H9 (cell line): ENCODE data around the gene ALLC. TPM values are rescaled to one million over a fixed set of nuclear protein-coding genes. Genes with fewer than 3 reads are reported as not detected.

Source experiments
- DNase-seq: peaks from one replicate; pipeline ENCODE4 v3.0.0-alpha.2; 2017
- H2AFZ ChIP-seq: one replicate; pipeline ENCODE4 v1.6.1; 2013; ENCODE audit warnings: mild to moderate bottlenecking, low read length, control low read depth, moderate library complexity
- H2AK5ac ChIP-seq: 2 replicates; pipeline ENCODE4 v1.6.1; 2013; ENCODE audit warnings: low read length, control low read depth, mixed read lengths; ENCODE audit not compliant: insufficient read length
- H2BK120ac ChIP-seq: one replicate; pipeline ENCODE4 v1.6.1; 2013; ENCODE audit warnings: low read depth, mild to moderate bottlenecking, low read length, control low read depth, inconsistent platforms; ENCODE audit not compliant: poor library complexity, severe bottlenecking
- H2BK12ac ChIP-seq: 2 replicates; pipeline ENCODE4 v1.6.1; 2013; ENCODE audit warnings: low read length, control low read depth, mixed read lengths, low read depth; ENCODE audit not compliant: insufficient read length
- H2BK15ac ChIP-seq: 2 replicates; pipeline ENCODE4 v1.6.1; 2013; ENCODE audit warnings: low read depth, low read length, control low read depth
- H2BK20ac ChIP-seq: one replicate; pipeline ENCODE4 v1.6.1; 2013; ENCODE audit warnings: low read depth, mild to moderate bottlenecking, low read length, control low read depth, inconsistent platforms; ENCODE audit not compliant: poor library complexity, severe bottlenecking
- H2BK5ac ChIP-seq: 2 replicates; pipeline ENCODE4 v1.6.1; 2013; ENCODE audit warnings: low read length, control low read depth, mixed read lengths; ENCODE audit not compliant: insufficient read length
- H3K14ac ChIP-seq: 2 replicates; pipeline ENCODE4 v1.6.1; 2013; ENCODE audit warnings: low read length, control low read depth; ENCODE audit not compliant: insufficient read depth
- H3K18ac ChIP-seq: 2 replicates; pipeline ENCODE4 v1.6.1; 2013; ENCODE audit warnings: low read depth, mild to moderate bottlenecking, mixed read lengths, low read length, control low read depth; ENCODE audit not compliant: insufficient read length
- H3K23ac ChIP-seq: 2 replicates; pipeline ENCODE4 v1.6.1; 2013; ENCODE audit warnings: low read length, control low read depth, mixed read lengths, low read depth; ENCODE audit not compliant: insufficient read length
- H3K23me2 ChIP-seq: 2 replicates; pipeline ENCODE4 v1.6.1; 2013; ENCODE audit warnings: low read depth, mild to moderate bottlenecking, mixed read lengths, low read length, control low read depth; ENCODE audit not compliant: insufficient read length, poor library complexity, severe bottlenecking
- H3K27ac ChIP-seq: 2 replicates; pipeline ENCODE4 v1.5.1; 2013; ENCODE audit warnings: low read length, control low read depth, mixed read lengths, low read depth; ENCODE audit not compliant: insufficient read length
- H3K27me3 ChIP-seq: 2 replicates; pipeline ENCODE4 v1.6.1; 2013; ENCODE audit warnings: low read length, control low read depth, inconsistent platforms; ENCODE audit not compliant: insufficient read depth
- H3K4ac ChIP-seq: 2 replicates; pipeline ENCODE4 v1.6.1; 2013; ENCODE audit warnings: low read depth, mild to moderate bottlenecking, control low read depth, inconsistent platforms, low read length, moderate library complexity
- H3K4me1 ChIP-seq: 2 replicates; pipeline ENCODE4 v1.6.1; 2013; ENCODE audit warnings: low read length, control low read depth, inconsistent platforms; ENCODE audit not compliant: insufficient read depth
- H3K4me2 ChIP-seq: 2 replicates; pipeline ENCODE4 v1.6.1; 2013; ENCODE audit warnings: low read length, control low read depth, mixed read lengths; ENCODE audit not compliant: insufficient read length, insufficient read depth
- H3K56ac ChIP-seq: 2 replicates; pipeline ENCODE4 v1.6.1; 2013; ENCODE audit warnings: low read depth, mild to moderate bottlenecking, mixed read lengths, low read length, control low read depth; ENCODE audit not compliant: insufficient read length
- H3K79me1 ChIP-seq: 2 replicates; pipeline ENCODE4 v1.6.1; 2013; ENCODE audit warnings: low read depth, mild to moderate bottlenecking, moderate library complexity, low read length, control low read depth, inconsistent platforms; ENCODE audit not compliant: insufficient read depth, poor library complexity, severe bottlenecking
- H3K79me2 ChIP-seq: 2 replicates; pipeline ENCODE4 v1.6.1; 2013; ENCODE audit warnings: low read length, control low read depth, inconsistent platforms; ENCODE audit not compliant: insufficient read depth
- H3K9ac ChIP-seq: 2 replicates; pipeline ENCODE4 v1.6.1; 2013; ENCODE audit warnings: low read length, control low read depth, mixed read lengths; ENCODE audit not compliant: insufficient read length; ENCODE audit errors: extremely low read depth
- H3K9me3 ChIP-seq: one replicate; pipeline ENCODE4 v1.6.1; 2013; ENCODE audit warnings: low read depth, low read length, inconsistent platforms; ENCODE audit not compliant: control insufficient read depth
- H3T11ph ChIP-seq: one replicate; pipeline ENCODE4 v1.6.1; 2013; ENCODE audit warnings: mild to moderate bottlenecking, low read length, control low read depth, inconsistent platforms
- H4K20me1 ChIP-seq: one replicate; pipeline ENCODE4 v1.6.1; 2013; ENCODE audit not compliant: control insufficient read depth, insufficient read length, insufficient read depth
- H4K5ac ChIP-seq: 2 replicates; pipeline ENCODE4 v1.6.1; 2013; ENCODE audit warnings: low read depth, mild to moderate bottlenecking, mixed read lengths, low read length, control low read depth; ENCODE audit not compliant: insufficient read length
- H4K8ac ChIP-seq: replicated peaks from 2 replicates; pipeline ENCODE4 v1.6.1; 2013; ENCODE audit warnings: low read length, control low read depth, mixed read lengths, low read depth; ENCODE audit not compliant: insufficient read length
- H4K91ac ChIP-seq: 2 replicates; pipeline ENCODE4 v1.6.1; 2013; ENCODE audit warnings: low read depth, mild to moderate bottlenecking, moderate library complexity, mixed read lengths, low read length, control low read depth; ENCODE audit not compliant: insufficient read length
- H3K27ac Mint-ChIP-seq, 3 experiments: 2 replicates in 2 of 3; 3 replicates in 1 of 3; pipeline ENCODE4 v1.8.0; 2020 to 2021; ENCODE audit warnings: mixed read lengths in 3 of 3, mild to moderate bottlenecking in 1 of 3, moderate library complexity in 1 of 3
- H3K27me3 Mint-ChIP-seq: 2 replicates; pipeline ENCODE4 v1.8.0; 2021; ENCODE audit warnings: low read depth, mild to moderate bottlenecking, moderate library complexity, mixed read lengths
- H3K36me3 Mint-ChIP-seq, 3 experiments: 2 replicates in 2 of 3; 3 replicates in 1 of 3; pipeline ENCODE4 v1.8.0; 2020 to 2021; ENCODE audit warnings: low read depth in 3 of 3, mixed read lengths in 3 of 3; ENCODE audit not compliant: insufficient read depth in 1 of 3
- H3K4me1 Mint-ChIP-seq, 2 experiments: 2 replicates each; pipeline ENCODE4 v1.8.0; 2020; ENCODE audit warnings: mixed read lengths in 2 of 2
- H3K4me3 Mint-ChIP-seq, 2 experiments: 2 replicates in 1 of 2; 3 replicates in 1 of 2; pipeline ENCODE4 v1.8.0; 2020 to 2021; ENCODE audit warnings: mild to moderate bottlenecking in 2 of 2, mixed read lengths in 2 of 2, moderate library complexity in 1 of 2
- H3K9me3 Mint-ChIP-seq, 2 experiments: 2 replicates in 1 of 2; 3 replicates in 1 of 2; pipeline ENCODE4 v1.8.0; 2020; ENCODE audit warnings: mild to moderate bottlenecking in 2 of 2, mixed read lengths in 2 of 2, moderate library complexity in 1 of 2
- WGBS: extraction: QIAGEN DNeasy Blood & Tissue Kit; methylation state at CpG from one replicate; pipeline ENCODE4 v1.1.7; 2013; ENCODE audit warnings: missing lambda C conversion rate, low lambda C conversion rate, mixed read lengths; ENCODE audit not compliant: insufficient read length; ENCODE audit errors: extremely low coverage; 5-methylcytosine and 5-hydroxymethylcytosine counted together
- total RNA-seq: library from RNA; stranded (reverse); gene quantifications from 2 replicates; pipeline ENCODE4 v1.2.1, GENCODE V29; 2021
- TF ChIP-seq, protein P1 (sequence below): fragments of 200-600 bp; sonication (generic); conservative IDR thresholded peaks from 3 replicates; pipeline ENCODE4 v1.8.0; 2021; ENCODE audit warnings: antibody characterized with exemption, mild to moderate bottlenecking

The ALLC gene
- total RNA-seq, 1 experiment from 2014 or later: not detected

DNA sequence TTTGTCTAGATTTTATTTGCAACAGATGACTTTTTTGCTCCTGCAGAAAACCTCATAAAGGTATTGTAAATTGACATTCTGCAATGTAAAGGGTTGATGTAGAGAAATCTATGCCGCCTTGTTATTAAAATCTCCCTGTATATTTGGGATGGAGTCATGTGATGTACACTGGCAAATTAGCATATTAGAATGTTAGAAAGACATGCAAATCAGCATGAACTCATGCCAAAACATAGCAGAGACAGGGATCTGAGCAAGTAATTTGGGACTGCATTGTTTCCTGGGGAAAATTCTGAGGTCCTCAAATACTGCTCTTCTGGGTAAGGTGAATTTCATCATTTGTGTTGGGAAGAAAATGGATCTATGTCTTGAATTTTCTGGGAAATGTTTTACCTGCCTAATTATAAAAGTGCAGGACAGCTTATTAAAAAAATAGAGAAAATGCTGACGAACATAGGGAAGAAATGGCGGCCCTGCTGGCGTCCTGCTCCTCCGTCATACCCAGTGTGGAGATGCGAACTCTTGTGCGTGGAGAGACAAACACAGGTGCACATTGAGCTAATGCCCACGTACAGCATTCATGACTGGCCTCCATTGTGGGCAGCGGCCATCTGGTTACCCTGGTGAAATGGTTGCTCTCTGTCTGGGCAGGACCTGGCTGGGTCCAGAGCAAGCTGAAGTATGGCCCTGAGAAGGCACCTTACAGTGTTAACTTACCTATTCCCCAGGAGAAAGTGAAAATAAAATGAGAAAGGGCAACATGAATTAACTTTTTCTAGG lies 16.3 kb downstream of the ALLC start:
- no peak overlapping the region for H4K8ac ChIP-seq
- no peak overlapping the region for H3K56ac ChIP-seq
- H3K9me3 Mint-ChIP-seq: no peaks in the 10 kb centered on the region; a peak in 1 of 5 replicates
- H3K18ac ChIP-seq: no peak overlapping the region
- no peak overlapping the region for H3K27ac Mint-ChIP-seq
- H3K4me3 Mint-ChIP-seq: no peak overlapping the region
- no peaks in the 10 kb centered on the region for H4K20me1 ChIP-seq
- no CpG with 5 or more reads among the region's 9 CpGs for WGBS
- no peak overlapping the region for H3K4me2 ChIP-seq
- no peak overlapping the region; the same call in 1 of the 2 replicates for H3K14ac ChIP-seq
- H4K91ac ChIP-seq: no peak overlapping the region
- H3K23me2 ChIP-seq: peaks cover 2% of the 10 kb centered on the region
- H3K27ac ChIP-seq: no peak overlapping the region
- no peak overlapping the region for H2AFZ ChIP-seq
- H3K36me3 Mint-ChIP-seq: no peaks in the 10 kb centered on the region
- H2BK20ac ChIP-seq: no peak overlapping the region
- no peaks in the 10 kb centered on the region for H3K9me3 ChIP-seq
- no peak overlapping the region for H2BK5ac ChIP-seq
- H2BK12ac ChIP-seq: no peak overlapping the region
- no peak overlapping the region for H3K4ac ChIP-seq
- no peak overlapping the region for H3T11ph ChIP-seq
- no peak overlapping the region for H3K9ac ChIP-seq
- no peak overlapping the region for H2BK15ac ChIP-seq
- H3K27me3 Mint-ChIP-seq: peaks cover 12% of the 10 kb centered on the region
- no peaks in the 10 kb centered on the region for H3K4me1 Mint-ChIP-seq
- H2AK5ac ChIP-seq: no peak overlapping the region
- H4K5ac ChIP-seq: no peak overlapping the region
- DNase-seq: no peak
- H3K79me1 ChIP-seq: no peaks in the 10 kb centered on the region
- H3K79me2 ChIP-seq: no peaks in the 10 kb centered on the region
- no peak overlapping the region for H2BK120ac ChIP-seq
- no peak overlapping the region for H3K23ac ChIP-seq
- no peaks in the 10 kb centered on the region for H3K27me3 ChIP-seq
- H3K4me1 ChIP-seq: no peaks in the 10 kb centered on the region
- TF ChIP-seq, protein P1, sequence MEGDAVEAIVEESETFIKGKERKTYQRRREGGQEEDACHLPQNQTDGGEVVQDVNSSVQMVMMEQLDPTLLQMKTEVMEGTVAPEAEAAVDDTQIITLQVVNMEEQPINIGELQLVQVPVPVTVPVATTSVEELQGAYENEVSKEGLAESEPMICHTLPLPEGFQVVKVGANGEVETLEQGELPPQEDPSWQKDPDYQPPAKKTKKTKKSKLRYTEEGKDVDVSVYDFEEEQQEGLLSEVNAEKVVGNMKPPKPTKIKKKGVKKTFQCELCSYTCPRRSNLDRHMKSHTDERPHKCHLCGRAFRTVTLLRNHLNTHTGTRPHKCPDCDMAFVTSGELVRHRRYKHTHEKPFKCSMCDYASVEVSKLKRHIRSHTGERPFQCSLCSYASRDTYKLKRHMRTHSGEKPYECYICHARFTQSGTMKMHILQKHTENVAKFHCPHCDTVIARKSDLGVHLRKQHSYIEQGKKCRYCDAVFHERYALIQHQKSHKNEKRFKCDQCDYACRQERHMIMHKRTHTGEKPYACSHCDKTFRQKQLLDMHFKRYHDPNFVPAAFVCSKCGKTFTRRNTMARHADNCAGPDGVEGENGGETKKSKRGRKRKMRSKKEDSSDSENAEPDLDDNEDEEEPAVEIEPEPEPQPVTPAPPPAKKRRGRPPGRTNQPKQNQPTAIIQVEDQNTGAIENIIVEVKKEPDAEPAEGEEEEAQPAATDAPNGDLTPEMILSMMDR: no peak
